Right hindlimb (tissue), 1 donor: ENCODE data around the gene CCDC57.
A peak's percentile ranks its signal among the peaks of the same experiment; 100 is the strongest.
"Not testable (repeated sequence)": the region's sequence is repeated elsewhere in the genome, so short reads cannot be mapped to it uniquely, and the experiment has no call there.

ENCODE experiments used
- DNase-seq: peaks from one replicate; pipeline ENCODE4 v3.0.0-alpha.2; 2018

The CCDC57 gene

GRCh38 chr17:82175201-82175600 lies 37.4 kb downstream of the CCDC57 start:
- no peak for DNase-seq

- DNase-seq = not testable (repeated sequence)
These were observed 38.4 kb downstream of the CCDC57 start for GRCh38 chr17:82174042-82174857.

GRCh38 chr17:82173351-82174041 lies 39.1 kb downstream of the CCDC57 start:
- no peak for DNase-seq

GRCh38 chr17:82172486-82173160 lies 40.0 kb downstream of the CCDC57 start:
- no peak for DNase-seq

- no peak for DNase-seq
These were observed 40.8 kb downstream of the CCDC57 start for GRCh38 chr17:82171750-82172375.

- DNase-seq = no peak
These were observed 42.2 kb downstream of the CCDC57 start for GRCh38 chr17:82170412-82170961.

GRCh38 chr17:82168568-82168967 lies 44.1 kb downstream of the CCDC57 start:
- DNase-seq = no peak

- DNase-seq = no peak
These were observed 45.6 kb downstream of the CCDC57 start for GRCh38 chr17:82167028-82167427.

- DNase-seq = no peak
These were observed 47.8 kb downstream of the CCDC57 start for GRCh38 chr17:82164853-82165252.

- no peak for DNase-seq
These were observed 51.4 kb downstream of the CCDC57 start for GRCh38 chr17:82161216-82161615.

- DNase-seq = no peak
These were observed 52.6 kb downstream of the CCDC57 start for GRCh38 chr17:82160075-82160474.

- DNase-seq = no peak
These were observed 53.8 kb downstream of the CCDC57 start for GRCh38 chr17:82158825-82159224.

GRCh38 chr17:82157046-82158035 lies 55.3 kb downstream of the CCDC57 start:
- DNase-seq = no peak

GRCh38 chr17:82156284-82156925 lies 56.2 kb downstream of the CCDC57 start:
- DNase-seq = no peak

GRCh38 chr17:82155606-82156005 lies 57.0 kb downstream of the CCDC57 start:
- no peak for DNase-seq

GRCh38 chr17:82154881-82155331 lies 57.7 kb downstream of the CCDC57 start:
- DNase-seq = no peak

- DNase-seq = peak; percentile 80
These were observed 58.8 kb downstream of the CCDC57 start for GRCh38 chr17:82153745-82154375.

GRCh38 chr17:82153295-82153691 lies 59.3 kb downstream of the CCDC57 start:
- DNase-seq = no peak

- DNase-seq = no peak
These were observed 59.9 kb downstream of the CCDC57 start for GRCh38 chr17:82152556-82153294.

- no peak for DNase-seq
These were observed 60.5 kb downstream of the CCDC57 start for GRCh38 chr17:82152114-82152513.
